Stimulated activated CD4-positive, alpha-beta T cell treated with anti-CD3 and anti-CD28 coated beads, Interleukin-15, amount 100 ng/mL, for 48 hours (primary cell): ENCODE measurements around the gene LSM3.
"Not testable (repeated sequence)": the region's sequence is repeated elsewhere in the genome, so short reads cannot be mapped to it uniquely, and the experiment has no call there.

Experiments
- DNase-seq, 2 donors: peaks; one replicate each; pipeline ENCODE4 v3.0.0-alpha.2; 2020; ENCODE audit warnings: low read depth in 2 of 2

Gene LSM3

DNA sequence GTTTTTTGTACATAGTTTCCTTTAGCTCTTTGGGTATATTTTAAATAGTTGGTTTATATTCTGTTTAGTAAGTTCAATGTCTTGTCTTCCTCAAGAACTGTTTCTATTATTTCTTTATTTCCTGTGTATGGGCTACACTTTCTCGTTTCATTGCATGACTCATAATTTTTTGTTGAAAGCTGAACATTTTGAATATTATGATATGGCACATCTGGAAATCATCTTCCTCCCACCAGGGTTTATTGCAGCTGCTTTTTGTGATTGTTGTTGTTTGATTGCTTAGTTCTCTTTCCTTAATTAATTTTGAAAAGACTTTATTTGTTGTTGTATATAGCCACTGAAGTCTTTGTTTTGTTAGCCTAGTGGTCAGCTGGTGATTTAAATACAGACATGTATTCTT lies 43.8 kb downstream of the LSM3 start:
- DNase-seq = no peak

DNA sequence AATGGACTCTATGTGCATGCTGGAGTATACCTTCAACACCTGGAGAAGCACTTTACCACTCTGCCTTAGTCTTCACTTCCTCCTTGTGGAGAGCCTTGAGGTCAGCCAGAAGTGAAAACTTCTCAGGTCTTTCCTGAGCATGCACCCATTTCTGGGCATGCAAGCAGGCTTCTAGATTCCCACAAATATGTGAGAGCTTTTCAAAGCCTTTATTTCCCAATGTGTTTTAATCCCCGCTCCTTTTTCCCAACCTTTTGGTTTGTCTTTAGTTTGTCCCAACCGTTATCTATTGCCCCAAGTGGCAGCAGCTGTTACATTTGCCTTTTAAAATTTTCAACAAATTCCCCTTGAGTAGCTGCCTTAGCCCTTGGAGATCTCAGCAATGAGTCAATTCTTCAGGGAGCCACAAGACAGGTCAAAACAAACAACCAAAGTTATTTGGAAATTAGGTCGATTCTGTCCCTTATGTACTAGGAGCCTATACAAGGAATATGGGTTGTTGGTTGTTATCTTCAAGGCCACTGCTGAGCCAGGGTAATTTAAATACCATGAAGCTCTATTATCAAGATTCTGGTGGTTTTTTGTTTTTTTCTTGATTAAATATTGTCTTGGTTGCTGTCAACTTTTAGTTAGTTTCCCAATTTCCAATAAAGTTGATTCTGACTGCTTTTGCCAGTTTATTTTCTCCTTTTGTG lies 44.4 kb downstream of the LSM3 start:
- DNase-seq = no peak

DNA sequence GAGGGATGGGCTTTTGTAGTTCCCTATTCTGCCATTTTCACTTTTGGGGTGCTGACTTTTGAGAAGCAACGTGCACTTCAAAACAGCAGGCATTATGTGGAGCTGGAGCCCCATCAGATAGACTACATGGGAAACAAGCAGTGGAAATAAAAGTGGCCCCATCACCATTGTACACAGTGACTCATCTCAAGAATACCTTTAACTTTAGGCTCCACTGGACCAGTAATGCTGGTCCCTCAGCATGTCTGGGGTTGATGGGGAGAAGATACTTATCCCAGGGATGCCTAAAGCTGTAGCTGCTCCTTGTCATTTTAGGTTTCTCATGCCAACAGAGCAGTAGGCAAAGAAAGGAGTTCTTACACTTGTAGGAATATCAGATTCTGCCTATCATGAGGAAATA lies 45.0 kb downstream of the LSM3 start:
- DNase-seq = no peak

DNA sequence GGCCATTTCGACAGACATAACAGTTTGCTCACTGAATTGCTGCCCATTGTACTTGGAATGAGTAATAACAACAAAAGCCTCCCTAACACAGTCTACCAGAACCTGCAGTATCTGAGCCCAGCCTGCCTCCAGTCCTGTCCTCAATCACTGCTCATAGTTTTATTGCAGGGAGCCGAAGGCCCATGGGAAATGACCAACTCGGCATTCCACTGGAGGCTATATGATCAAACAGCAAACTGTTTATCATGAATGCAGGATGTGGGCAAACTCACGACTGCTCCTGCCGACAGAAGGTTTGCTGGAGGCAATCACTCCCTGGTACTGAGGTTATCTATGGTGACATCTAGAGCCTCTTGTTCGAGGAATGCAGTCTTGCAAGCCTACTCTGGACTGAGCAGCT lies 46.3 kb downstream of the LSM3 start:
- no peak for DNase-seq

DNA sequence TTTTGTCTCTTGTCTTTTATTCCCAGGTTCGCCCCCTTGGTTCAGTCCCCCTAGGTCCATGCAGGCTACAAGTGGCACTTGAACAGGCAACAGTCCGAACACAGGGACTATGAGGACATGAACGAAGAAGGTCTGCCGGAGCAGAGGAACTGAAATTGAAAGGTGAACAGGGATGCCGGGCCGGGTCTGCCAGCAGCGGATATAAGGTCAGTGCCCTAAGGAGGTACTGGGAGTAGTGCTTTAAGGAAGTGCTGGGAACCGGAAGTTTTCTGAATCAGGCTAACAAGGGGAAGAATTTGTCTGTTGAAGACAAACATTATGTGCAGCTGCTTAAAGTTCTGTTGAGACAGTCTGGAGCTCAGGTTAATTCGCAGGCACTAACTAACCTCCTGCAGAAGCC lies 46.8 kb downstream of the LSM3 start:
- no peak for DNase-seq

DNA sequence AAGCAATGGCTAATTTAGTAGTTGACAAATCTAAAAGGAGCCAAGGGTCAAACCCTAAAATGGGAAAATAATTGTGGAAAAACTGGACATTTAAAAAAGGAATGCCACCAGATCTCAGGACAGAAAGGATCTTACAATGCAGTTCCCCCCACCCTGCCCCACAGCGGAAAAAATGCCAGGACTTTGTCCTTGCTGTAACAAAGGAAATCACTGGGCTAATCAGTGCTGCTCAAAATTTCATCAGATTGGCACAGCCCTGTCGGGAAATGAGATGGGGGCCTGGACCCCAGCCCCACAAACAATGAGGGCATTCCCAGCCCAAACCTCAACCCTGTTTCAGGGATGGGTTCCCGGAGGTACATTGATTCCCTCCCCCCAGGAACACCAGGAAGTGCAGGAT lies 47.7 kb downstream of the LSM3 start:
- DNase-seq = not testable (repeated sequence)

DNA sequence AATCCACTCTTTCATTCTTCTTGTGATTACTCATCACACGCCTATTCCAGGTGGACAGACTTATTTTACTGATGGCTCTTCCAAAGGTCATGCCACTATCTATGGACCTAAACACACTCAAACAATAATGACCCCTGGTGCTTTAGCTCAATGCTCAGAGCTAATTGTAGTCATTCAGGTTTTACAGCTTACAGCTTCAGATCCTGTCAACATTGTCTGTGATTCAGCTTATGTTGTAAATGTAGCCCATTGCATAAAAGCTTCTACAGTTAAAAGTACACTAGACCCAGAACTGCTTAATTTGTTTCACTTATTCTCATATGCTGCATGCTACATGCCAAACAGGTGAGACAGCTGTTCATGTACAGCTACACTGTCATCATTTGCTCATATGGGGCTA lies 49.2 kb downstream of the LSM3 start:
- DNase-seq = no peak

DNA sequence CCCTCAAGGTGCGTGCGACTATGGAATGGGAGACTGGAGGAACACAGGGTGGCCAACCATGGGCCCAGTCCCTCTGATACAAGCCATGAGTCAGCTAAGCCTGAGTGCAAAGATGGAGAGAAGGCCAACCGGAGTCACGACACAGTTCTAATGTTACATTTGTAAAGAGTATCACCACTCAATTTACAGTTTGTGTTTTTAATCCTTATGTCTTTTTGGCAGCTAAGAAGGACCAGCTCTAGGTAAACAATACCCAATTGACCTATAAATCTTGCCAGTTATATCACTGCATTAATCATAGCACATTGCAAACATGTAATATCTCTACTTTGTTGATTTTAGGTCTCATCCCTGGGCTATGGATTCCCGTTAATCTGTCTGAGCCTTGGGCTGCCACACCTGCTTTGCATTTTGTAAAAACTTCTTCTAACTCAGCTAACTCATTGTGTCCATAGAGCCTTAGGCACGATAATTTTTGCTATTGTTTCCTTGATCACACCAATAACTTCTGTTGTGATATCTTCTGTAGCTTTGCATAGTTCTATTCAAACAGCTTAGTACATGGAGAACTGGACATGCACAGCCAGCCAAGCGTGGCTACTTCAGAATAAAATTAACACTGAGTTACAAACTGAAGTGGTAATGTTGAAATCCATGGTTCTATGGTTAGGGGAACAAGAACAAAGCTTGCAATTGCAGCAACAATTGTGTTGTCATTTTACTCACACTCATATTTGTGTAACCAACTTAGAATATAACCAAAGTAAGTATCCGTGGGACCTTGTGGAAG lies 50.3 kb downstream of the LSM3 start:
- DNase-seq = no peak

DNA sequence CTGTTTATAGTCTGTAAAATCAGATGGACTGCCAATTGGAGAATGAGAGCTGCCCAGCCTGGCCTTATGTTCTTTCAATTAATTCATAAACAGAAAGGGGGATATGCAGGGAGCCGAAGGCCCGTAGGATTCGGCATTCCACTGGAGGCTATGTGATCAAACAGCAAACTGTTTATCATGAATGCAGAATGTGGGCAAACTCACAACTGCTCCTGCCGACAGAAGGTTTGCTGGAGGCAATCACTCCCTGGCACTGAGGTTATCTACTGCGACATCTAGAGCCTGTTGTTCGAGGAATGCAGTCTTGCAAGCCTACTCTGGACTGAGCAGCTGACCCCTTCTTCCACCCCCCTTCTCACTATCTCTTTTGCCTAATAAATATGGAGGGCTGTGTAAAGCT lies 51.1 kb downstream of the LSM3 start:
- not testable (repeated sequence) for DNase-seq

DNA sequence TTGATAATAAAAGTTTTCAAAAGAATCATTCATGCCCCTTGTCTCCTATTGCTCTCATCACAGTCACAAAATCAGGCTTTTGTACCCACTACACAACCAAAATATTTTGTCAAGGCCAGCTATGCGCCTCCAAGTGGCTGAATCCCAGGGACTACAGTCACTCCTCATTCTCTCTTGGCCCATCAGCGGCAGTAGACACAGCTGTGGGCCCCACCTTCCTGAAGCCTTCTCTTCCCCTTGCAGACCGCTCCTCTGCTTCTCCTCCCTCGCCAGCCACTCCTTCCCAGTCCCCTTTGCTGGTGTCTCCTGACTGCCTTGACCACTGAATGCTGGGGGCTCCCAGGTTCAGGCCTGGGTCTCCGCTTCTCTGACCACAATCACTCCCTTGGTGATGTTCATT lies 52.1 kb downstream of the LSM3 start:
- DNase-seq = no peak

DNA sequence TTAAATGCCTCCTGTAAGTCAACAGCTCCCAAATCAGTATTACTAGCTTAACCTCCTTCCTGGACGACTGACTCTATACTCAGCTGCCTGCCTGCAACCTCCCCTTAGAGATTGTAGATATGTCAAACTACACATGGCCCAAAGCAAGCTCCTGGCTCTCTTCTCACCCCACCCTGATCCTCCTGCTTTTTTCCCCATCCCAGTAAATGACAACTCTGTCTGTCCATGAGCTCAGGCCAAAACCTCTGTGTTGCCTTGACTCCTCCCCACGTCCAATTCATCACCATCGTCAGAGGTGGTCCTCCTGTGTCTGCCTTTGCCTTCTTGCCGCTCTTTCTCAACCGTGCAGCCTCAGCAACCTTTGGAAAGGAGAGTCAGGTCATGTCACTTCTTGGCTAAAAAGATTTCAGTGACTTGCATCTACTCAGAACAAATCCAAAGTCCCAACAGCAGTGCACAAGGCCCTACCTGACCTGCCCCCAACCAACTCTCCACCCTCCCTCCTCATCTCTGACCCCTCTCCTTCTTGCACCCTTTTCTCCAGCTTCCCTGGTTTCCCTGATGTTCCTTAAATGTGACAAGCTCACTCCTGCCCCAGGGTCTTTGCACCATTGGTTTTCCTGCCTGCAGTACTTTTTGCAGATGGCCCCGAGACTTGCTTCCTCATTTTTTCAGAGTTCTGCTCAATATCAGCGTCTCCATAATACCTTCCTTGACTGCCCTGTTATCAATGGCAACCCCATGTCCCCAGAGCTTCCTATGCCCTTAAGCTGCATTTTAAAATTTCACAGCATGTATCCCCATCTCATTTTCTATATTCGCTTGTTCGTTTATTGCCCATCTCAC lies 52.8 kb downstream of the LSM3 start:
- no peak for DNase-seq

DNA sequence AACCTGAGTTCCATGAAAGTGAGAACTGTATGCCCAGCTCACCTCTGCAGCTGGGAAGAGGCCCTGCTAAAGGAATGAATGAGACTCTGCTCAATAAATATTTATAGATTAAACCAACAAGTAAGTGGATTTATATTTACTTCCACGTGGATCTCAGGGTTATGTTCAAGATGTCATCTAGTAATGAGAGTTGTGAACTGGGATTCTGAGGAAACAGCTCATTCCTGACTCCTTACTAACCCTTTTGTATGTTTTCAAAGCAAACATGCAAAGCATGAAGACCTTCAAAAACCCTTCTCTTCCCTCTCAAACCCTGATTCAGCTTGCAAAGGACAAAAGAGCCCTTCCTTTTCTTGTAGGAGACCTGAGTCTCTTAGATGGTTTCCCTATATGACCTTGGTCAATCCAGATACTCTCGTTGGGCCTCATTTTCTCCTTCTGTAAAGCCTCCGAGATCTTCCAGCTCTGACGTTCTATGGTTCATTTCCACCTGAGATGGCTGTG lies 53.4 kb downstream of the LSM3 start:
- no peak for DNase-seq

DNA sequence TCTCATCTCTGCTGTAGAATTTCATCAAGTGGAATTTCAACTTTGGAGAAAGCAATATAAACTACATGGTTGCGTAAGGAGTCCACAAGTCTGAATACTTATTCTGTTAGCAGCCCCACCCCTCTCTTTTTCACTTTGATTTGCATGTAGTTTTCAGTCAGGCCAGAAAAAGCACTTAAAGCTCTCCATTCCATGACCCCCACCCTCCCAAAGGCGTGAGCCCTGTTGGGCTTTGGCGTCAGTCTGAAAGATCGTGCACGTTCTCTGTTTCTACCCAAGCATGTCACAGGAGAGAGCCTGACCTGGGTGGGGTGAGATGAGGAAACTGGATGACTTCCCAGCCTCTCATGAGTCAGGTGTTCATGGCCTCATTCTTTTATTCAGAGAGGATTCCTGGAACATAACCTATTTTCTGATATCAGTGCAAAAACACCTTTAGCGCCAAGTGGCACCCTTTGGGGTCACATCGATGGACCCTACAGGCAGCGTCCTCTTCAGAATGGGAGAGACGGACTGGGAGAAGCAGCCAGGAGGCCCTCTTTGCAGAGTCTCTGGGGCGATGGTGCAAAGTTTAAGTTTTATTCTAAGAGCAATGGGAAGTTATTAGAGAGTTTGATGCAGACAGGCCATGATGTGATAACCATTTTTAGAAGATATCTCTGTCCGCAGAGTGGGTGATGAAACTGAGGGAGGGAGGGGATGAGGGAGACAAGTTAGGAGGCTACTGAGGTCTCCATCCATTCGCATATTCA lies 55.8 kb downstream of the LSM3 start:
- no peak for DNase-seq

DNA sequence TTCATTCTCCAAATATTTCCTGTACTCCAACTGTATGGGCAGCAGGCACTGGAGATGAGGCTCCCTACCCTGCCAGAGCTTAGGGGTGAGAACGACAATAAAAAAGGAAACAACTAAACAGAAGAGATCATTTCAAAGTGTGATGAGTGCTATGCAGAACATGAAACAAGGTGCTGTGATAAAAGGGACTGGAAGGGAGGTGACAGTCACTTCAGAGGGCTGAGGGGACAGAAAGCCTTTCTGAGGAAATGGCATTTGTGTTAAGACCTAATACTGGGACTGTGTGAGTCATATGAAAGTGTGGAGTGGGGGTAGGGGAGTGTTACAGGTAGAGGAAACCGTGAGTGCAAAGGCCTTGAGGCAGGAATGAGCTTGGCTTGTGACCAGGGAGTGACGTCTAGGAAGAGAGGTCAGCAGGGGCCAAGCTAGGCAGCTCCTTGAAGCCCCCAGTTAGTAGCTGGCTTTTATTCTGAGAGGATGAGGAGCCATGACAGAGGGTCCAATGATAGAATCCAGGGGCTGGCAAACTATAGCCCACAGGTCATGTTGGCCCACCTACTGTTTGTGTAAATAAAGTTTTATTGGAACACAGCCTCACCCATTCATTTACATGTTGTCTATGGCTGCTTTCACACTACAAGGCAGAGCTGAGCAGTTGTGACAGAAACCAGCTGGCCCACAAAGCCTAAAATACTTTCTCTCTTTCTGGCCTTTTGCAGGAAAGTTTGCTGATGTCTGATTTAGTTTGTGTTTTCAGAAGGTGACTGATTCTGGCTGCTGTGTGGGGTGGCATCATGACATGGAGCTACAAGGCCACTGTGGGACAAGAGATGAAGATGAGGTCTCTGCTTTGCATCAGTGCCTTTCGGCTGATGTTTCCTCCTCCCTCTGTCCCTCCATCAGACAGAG lies 56.6 kb downstream of the LSM3 start:
- no peak for DNase-seq

DNA sequence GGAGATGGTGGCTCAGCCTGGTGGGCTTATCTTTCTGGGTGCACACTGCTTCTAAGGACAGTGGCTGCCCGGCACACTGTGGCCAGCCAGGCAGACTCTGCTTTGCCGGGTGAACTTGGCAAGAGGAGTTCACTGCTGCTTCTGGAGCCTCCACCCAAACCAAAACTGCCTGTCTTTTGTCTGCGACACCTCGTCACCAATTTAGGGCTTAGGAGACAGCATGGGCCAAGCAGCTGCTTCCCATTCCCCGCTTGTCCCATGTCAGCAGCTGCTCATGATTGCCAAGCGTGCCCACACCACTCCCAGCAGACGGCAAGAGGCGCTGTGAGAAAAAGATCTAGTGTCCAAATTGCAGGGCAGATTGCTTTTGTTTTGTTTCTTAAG lies 57.3 kb downstream of the LSM3 start:
- no peak for DNase-seq

DNA sequence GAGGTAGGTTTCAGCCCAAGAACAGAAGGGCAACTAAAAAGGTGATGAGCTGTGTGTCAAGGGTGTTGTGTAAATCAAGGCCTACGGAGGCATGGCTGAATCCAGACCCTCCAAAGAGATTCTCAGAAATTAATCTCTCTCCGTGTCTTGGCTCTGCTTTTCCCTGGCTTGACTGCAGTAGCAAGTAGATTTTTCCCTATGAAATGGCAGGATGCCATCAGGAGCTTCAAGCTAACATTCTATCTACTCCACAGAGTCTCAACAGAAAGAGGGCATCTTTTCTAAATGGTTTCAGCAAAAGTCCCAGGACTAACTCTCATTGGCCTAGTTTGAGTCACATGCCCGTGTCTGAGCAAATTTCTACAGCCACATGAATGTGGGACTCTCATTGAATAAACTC lies 58.3 kb downstream of the LSM3 start:
- no peak for DNase-seq

DNA sequence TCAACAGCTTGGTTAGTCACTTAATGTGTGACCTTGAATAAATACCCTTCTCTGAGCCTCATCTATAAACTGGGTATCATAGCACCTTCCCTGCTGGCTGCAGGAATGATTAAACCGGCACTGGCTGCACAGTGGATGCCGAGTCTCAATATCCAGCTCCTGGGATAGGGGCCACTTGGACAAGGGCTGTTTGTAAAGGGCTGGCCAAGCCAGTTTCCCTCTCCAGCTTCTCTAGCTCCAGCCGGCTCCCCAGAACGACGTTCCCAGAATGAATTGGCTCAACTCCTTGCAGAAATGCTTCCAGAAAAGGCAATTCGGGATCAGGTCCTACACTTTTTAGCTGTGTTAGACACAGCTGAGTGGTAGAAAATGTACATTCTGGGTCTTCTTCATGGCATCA lies 58.8 kb downstream of the LSM3 start:
- DNase-seq = no peak

DNA sequence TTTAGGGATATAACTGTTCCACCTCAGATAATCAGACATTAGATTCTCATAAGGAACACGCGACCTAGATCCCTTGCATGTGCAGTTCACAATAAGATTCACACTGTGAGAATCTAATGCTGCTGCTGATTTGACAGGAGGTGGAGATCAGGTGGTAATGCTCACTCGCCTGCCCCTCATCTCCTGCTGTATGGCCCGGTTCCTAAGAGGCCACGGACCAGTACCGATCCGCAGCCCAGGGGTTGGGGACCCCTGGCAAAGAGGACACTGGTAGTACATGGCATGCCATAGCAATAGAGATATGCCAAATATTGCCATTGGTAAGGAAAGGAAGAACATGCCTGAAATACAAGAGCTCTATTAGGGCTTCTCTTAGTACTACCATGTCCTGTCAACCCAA lies 59.7 kb downstream of the LSM3 start:
- DNase-seq = no peak

DNA sequence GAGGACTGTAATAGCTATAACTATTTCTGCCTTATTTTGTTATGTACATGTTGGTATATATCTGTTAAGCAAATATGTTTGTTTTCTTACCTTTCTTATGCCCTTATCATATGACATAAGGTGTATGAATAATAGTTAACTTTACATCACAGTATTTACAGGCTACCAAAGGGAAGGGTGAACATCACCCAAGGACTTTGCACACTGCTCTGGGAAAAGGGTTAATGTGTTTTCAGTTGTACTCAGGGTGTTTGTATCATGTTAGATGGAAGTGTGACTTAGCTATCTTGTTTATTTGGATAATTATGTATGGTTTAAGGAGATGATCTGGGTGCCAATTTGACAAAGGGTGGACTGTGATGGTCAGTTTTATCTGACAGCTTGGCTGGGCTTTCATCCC lies 60.3 kb downstream of the LSM3 start:
- no peak for DNase-seq

DNA sequence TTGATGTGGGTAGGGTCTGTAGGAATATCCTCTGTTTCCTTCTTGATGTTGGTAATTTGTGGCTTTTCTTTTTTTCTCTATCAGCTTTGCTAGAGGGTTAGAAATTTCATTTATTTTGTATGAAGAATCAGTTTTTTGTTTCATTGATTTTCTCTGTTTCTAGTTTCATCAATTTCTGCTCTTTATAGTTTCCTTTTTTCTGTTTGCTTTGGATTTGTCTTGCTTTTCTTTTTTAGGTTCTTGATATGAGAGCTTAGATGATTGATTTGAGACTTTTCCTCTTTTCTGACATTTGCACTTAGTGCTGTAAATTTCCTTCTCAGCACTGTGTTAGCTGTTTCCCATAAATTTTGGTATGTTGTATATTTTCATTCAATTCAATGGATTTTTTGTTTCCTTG lies 61.3 kb downstream of the LSM3 start:
- DNase-seq = no peak

DNA sequence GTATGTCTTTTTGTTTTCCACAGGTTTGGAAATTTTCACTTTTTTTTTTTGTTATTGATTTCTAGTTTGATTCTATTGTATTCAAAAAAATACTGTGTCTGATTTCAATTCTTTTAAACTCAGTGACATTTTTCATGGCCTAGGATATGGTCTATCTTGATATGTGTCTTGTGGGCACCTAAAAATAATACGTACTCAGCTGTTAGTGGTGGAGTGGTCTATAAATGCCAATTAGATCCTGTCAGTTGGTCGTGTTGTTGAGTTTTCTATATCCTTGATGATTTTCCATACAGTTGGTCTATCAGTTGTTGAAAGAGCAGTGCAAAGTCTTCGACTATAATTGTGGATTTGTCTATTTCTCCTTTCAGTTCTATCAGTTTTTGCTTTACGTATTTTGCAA lies 61.7 kb downstream of the LSM3 start:
- DNase-seq = no peak
